Immature natural killer cell (primary cell): ENCODE results near the gene ZNF273. TPM values are rescaled to one million over a fixed set of nuclear protein-coding genes. Genes with fewer than 3 reads are reported as not detected.
"Not testable (repeated sequence)": the region's sequence is repeated elsewhere in the genome, so short reads cannot be mapped to it uniquely, and the experiment has no call there.

Source experiments
- DNase-seq, 3 donors: peaks; one replicate each; pipeline ENCODE4 v3.0.0; 2022; ENCODE audit warnings: mixed read lengths in 1 of 3
- H3K27ac Mint-ChIP-seq, 6 donors: one replicate each; pipeline ENCODE4 v1.8.0; 2020; ENCODE audit warnings: mixed read lengths in 6 of 6, mild to moderate bottlenecking in 5 of 6, inconsistent platforms in 4 of 6, moderate library complexity in 3 of 6
- H3K27me3 Mint-ChIP-seq, 3 donors: one replicate each; pipeline ENCODE4 v1.8.0; 2020 to 2021; ENCODE audit warnings: low read depth in 3 of 3, mild to moderate bottlenecking in 3 of 3, mixed read lengths in 3 of 3, moderate library complexity in 3 of 3, inconsistent platforms in 1 of 3
- H3K36me3 Mint-ChIP-seq, 3 donors: one replicate each; pipeline ENCODE4 v1.8.0; 2020; ENCODE audit warnings: mixed read lengths in 3 of 3, inconsistent platforms in 2 of 3, mild to moderate bottlenecking in 2 of 3
- H3K4me1 Mint-ChIP-seq, 2 donors: one replicate each; pipeline ENCODE4 v1.8.0; 2020; ENCODE audit warnings: inconsistent platforms in 2 of 2, mild to moderate bottlenecking in 2 of 2, mixed read lengths in 2 of 2, moderate library complexity in 1 of 2
- H3K4me3 Mint-ChIP-seq, 5 donors: one replicate each; pipeline ENCODE4 v1.8.0; 2020; ENCODE audit warnings: mild to moderate bottlenecking in 5 of 5, mixed read lengths in 5 of 5, inconsistent platforms in 3 of 5, moderate library complexity in 3 of 5
- H3K9me3 Mint-ChIP-seq, 6 donors: one replicate each; pipeline ENCODE4 v1.8.0; 2020; ENCODE audit warnings: mild to moderate bottlenecking in 6 of 6, mixed read lengths in 6 of 6, inconsistent platforms in 4 of 6, moderate library complexity in 3 of 6
- polyA plus RNA-seq, 3 donors: library from polyadenylated mRNA; unstranded; fragments of 300-500 nt; fragmentation: Illumina TruSeq; gene quantifications; one replicate each; pipeline ENCODE4 v1.2.3, GENCODE V29; 2021

The ZNF273 gene
- 1 to 10 TPM; 1.8 to 3.2 (median 2.1) TPM for polyA plus RNA-seq

DNA sequence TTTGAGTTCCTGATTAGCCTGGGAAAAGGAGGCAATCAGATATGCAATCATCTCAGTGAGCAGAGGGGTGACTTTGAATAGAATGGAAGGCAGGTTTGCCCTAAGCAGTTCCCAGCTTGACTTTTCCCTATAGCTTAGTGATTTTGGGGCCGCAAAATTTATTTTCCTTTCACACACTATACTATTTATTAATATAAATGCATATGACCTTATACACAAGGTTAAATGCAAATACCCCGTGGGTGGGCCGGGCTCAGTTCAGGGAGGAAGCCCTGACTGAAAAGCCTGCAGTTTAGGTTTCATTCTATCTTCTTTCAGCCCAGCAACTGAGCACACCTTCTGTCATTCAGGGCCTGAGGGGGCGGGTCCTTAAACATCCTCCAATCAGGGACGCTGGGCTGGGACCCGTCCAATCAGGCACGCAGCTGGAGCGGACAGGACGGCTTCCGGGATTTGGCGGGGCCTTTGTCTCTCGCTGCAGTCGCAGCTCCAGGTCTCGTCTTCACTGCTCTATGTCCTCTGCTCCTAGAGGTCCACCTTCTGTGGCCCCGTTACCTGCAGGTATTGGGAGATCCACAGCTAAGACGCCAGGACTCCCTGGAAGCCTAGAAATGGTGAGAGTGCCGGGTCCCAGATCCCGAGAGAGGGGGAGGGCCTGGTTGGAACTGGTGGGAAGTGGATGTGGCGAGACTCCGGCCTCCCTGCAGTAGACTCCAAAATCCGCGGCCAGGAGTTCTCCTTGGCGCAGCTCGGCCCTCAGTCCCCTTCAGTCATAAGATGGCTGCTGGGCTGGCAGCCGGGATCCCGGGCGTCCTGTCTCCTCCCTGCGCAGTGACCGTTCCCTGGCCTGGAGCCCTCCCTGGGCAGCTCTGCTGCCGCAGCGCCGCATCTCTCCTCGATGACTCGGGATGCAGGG lies at the start of gene ZNF273:
Gene ZNF273 (plus strand): TSS at position 468 of the 916 bp plus-strand sequence. CDS start 45 bp downstream, at position 513.
- Mint-ChIP-seq H3K27me3 (peaks cover 0 to 3% (median 2%) of the 10 kb centered on the region in 3 donors), H3K27ac (peak within 1 kb of the TSS; percentile 85 to 95 (median 92)), H3K4me3 (peak within 1 kb of the TSS; percentile 96 to 98 (median 97)), H3K36me3 (no peaks in the 10 kb centered on the region), H3K9me3 (no peaks in the 10 kb centered on the region), H3K4me1 (peaks cover 33 to 57% of the 10 kb centered on the region in 2 donors)
- DNase-seq = peak; percentile 85 to 90 (median 88)

DNA sequence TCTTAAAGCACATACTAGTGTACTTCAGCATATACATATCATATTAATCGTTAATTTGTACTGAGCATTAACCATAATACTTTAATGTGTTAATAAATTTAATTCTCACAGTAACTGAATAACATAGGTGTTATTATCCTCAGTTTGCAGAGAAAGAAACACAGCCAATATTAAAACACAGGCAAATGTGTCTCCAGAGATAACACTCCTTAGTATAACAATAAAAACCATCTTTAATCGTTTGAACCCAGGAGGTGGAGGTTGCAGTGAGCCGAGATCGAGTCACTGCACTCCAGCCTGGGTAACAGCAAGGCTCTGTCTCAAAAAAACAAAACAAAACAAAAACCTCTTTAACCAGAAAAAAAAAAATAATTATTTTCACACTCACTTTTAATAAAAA lies 49.4 kb upstream of the ZNF273 start:
- Mint-ChIP-seq H3K4me1 (no peaks in the 10 kb centered on the region), H3K9me3 (peaks cover 0 to 18% (median 6%) of the 10 kb centered on the region in 6 donors), H3K36me3 (peaks cover 4 to 16% (median 4%) of the 10 kb centered on the region in 3 donors), H3K27me3 (no peaks in the 10 kb centered on the region), H3K27ac (no peak overlapping the region), H3K4me3 (no peak overlapping the region)
- DNase-seq = no peak

DNA sequence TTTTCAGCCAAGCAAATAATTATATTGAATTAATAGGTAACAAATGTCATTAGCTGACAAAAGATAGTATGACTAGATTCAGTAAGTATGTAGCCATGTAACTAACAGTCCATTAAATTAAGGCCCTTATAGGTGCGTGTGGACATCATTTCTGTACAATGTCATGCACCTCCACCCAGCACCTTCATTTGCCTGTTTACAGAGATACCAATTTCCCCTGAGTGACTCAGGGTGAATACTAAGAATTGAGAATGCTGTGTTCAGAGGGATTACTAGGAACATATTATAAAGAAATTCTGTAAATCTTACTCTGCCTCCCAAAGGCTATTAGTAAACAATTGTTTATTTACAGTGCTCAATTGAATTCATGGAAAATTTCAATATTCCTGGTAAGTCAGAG lies 48.1 kb upstream of the ZNF273 start:
- no peak overlapping the region for H3K4me3 Mint-ChIP-seq
- peaks cover 4 to 16% (median 4%) of the 10 kb centered on the region in 3 donors for H3K36me3 Mint-ChIP-seq
- no peak for DNase-seq
- no peaks in the 10 kb centered on the region for H3K27me3 Mint-ChIP-seq
- no peak overlapping the region for H3K27ac Mint-ChIP-seq
- H3K9me3 Mint-ChIP-seq = peaks cover 0 to 12% (median under 1%) of the 10 kb centered on the region in 6 donors
- H3K4me1 Mint-ChIP-seq = no peaks in the 10 kb centered on the region

DNA sequence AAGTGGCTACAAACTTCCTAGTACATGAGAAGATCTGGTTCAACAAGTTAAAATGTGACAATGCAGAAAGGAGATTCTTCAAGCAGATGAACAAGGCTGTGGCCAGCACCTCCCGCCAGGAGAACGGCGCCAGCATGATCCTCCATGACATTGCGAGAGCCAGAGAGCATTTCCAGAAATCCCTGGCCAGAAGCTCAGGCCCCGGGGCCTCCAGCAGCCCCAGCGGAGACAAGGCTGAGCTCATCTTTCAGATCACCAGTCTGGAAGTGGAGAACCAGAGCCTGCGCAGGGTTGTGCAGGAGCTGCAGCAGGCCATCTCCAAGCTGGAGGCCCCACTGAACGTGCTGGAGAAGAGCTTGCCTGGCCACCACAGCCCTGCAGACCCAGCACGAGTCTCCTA lies 40.1 kb upstream of the ZNF273 start:
- DNase-seq = no peak
- H3K27ac Mint-ChIP-seq = no peak overlapping the region
- no peaks in the 10 kb centered on the region for H3K4me1 Mint-ChIP-seq
- H3K27me3 Mint-ChIP-seq = peaks cover 0 to 7% (median 0%) of the 10 kb centered on the region in 3 donors
- peaks cover 0 to 7% (median 0%) of the 10 kb centered on the region in 3 donors for H3K36me3 Mint-ChIP-seq
- peaks cover 0 to 17% (median under 1%) of the 10 kb centered on the region in 6 donors for H3K9me3 Mint-ChIP-seq
- no peak overlapping the region for H3K4me3 Mint-ChIP-seq

DNA sequence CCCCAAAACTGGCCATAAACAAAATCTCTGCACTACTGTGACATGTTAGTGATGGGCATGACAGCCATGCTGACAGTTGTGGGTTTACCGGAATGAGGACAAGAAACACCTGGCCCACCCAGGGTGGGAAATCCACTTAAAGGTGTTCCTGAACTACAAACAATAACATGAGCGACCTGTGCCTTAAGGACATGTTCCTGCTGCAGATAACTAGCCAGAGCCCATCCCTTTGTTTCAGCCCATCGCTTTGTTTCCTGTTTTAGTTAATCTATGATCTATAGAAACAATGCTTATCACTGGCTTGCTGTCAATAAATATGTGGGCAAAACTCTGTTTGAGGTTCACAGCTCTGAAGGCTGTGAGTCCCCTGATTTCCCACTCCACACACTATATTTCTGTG lies 39.5 kb upstream of the ZNF273 start:
- not testable (repeated sequence) for DNase-seq, H3K27ac Mint-ChIP-seq, H3K36me3 Mint-ChIP-seq, H3K4me3 Mint-ChIP-seq, H3K4me1 Mint-ChIP-seq, H3K27me3 Mint-ChIP-seq
- H3K9me3 Mint-ChIP-seq = peaks cover 0 to 17% (median under 1%) of the 10 kb centered on the region in 6 donors

DNA sequence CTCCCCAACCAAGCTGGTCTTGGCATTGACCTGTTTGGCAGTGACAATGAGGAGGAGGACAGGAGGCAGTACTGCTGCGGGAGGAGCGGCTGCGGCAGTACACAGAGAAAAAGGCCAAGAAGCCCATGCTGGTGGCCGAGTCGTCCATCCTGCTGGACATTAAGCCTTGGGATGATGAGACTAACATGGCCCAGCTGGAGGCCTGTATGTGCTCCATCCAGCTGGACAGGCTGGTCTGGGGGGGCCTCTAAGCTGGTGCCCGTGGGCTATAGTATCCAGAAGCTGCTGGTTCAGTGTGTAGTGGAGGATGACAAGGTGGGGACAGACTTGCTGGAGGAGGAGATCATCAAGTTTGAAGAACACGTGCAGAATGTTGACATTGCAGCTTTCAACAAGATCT lies 39.1 kb upstream of the ZNF273 start:
- no peaks in the 10 kb centered on the region for H3K4me1 Mint-ChIP-seq
- DNase-seq = no peak
- H3K27ac Mint-ChIP-seq = no peak overlapping the region
- no peaks in the 10 kb centered on the region for H3K36me3 Mint-ChIP-seq
- H3K4me3 Mint-ChIP-seq = no peak overlapping the region
- H3K9me3 Mint-ChIP-seq = peaks cover 0 to 17% (median under 1%) of the 10 kb centered on the region in 6 donors
- peaks cover 0 to 7% (median 0%) of the 10 kb centered on the region in 3 donors for H3K27me3 Mint-ChIP-seq

DNA sequence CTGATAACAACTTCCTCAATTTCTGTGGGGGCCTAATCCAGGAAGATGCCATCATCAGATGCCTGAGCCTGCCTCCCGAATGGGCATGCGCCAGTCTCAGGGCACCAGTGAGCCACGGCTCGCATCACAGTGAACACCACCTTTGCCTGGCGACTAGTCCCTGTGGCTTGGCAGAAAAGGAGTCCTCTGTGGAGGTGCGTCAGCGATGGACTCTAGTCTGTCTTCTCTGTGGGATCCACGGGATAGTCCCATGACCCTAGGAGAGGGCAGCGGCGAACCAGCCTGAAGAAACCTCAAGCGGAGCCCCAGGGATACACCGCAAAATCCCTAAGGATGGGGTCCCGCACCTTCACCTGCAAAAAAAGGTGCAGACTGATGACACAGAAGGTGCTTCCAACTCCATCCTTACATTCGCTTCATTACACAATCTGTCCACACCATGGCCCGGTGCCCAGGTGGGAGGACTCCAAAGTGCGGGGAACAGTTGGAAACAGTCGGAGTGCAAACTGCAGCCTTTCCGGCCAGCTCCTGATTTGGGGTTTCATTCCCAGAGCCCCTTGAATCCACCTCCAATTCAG lies 35.1 kb upstream of the ZNF273 start:
- Mint-ChIP-seq H3K4me3 (no peak overlapping the region), H3K36me3 (no peaks in the 10 kb centered on the region), H3K4me1 (no peaks in the 10 kb centered on the region), H3K27ac (no peak overlapping the region), H3K9me3 (peaks cover 0 to 17% (median 2%) of the 10 kb centered on the region in 6 donors), H3K27me3 (peaks cover 0 to 5% (median 1%) of the 10 kb centered on the region in 3 donors)
- DNase-seq = no peak

DNA sequence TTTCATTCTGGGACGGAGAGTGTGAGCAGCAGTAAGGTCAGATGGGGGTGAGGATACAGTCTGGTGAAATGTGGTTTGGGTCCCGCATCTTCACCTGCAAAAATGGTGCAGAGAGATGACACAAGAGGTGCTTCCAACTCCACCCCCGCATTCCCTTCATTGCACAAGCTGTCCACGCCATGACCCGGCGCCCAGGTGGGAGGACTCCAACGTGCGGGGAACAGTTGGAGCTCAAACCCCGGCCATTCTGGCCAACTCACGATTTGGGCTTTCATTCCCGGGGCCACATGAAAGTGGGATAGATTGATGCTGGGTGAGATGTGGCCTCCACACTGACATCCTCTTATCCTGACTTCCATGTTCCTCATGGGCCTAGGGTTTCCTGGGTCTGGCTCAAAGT lies 34.6 kb upstream of the ZNF273 start:
- Mint-ChIP-seq H3K36me3 (no peaks in the 10 kb centered on the region), H3K27me3 (peaks cover 0 to 5% (median 4%) of the 10 kb centered on the region in 3 donors), H3K27ac (no peak overlapping the region), H3K4me1 (no peaks in the 10 kb centered on the region), H3K4me3 (no peak overlapping the region), H3K9me3 (peaks cover 0 to 18% (median 2%) of the 10 kb centered on the region in 6 donors)
- DNase-seq = no peak

DNA sequence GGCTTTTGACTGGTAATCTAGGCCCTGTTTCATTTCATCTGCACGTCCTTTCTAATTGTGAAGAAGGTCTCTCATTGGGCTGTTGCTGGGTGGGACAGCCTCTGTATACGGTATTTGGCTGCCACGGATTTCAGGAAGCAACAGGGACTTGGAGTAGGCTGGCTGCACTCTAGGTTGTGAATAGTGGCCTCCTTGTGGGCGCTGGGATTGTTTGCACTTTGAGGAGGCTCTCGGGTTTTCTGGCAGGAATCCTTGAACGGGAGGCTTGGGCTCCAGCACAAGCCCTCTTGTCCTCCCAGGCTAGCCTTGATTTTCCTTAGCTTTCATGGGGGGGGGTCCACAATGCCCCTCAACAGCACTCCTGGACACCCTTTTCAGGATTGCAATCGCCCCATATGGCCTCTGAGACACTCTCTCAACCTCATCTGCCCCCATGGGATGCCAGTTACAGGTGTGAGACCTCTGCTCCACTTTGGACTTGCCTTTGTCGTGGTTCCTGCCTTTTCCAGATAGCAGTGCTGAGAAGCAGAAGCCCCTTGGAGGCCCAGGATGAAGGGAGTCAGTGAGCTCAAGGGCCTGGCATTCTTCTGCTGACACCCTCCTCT lies 33.9 kb upstream of the ZNF273 start:
- no peak for DNase-seq
- no peaks in the 10 kb centered on the region for H3K36me3 Mint-ChIP-seq
- H3K4me3 Mint-ChIP-seq = no peak overlapping the region
- H3K4me1 Mint-ChIP-seq = no peaks in the 10 kb centered on the region
- H3K9me3 Mint-ChIP-seq = peaks cover 0 to 15% (median 3%) of the 10 kb centered on the region in 6 donors
- H3K27ac Mint-ChIP-seq = no peak overlapping the region
- H3K27me3 Mint-ChIP-seq = peaks cover 1 to 6% (median 5%) of the 10 kb centered on the region in 3 donors

DNA sequence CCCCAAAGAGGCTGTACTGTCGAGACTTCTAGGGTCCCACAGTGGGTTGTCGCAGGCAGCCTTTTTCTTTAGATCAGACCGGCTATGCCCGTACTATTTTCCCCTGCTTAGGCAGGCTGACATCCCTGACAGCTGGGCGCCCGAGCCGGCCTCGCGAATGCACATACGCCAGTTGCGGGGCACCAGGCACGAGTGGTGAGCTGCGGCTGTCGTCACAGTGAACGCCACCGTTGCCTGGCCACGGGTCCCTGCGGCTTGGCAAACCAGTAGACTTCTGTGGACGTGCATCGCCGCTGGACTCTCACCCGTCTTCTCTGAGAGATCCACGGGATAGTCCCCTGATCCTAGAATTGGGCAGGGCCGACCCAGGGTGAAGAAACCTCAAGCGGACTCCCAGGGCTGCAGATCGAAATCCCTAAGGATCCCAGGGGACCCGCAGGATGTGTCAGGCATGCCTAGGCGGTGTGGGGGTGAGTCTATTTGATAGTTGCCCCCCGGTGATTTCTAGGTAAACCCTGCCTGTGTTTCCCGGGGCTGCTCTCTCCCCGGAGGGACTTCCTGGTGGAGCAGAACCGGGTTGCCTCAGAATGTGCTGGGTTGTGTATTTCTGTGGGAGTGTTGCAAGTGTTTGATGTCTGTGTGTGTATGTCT lies 33.0 kb upstream of the ZNF273 start:
- Mint-ChIP-seq H3K4me3 (no peak overlapping the region), H3K9me3 (peaks cover 0 to 13% (median 3%) of the 10 kb centered on the region in 6 donors), H3K27me3 (peaks cover 1 to 7% (median 6%) of the 10 kb centered on the region in 3 donors), H3K4me1 (no peaks in the 10 kb centered on the region), H3K36me3 (no peaks in the 10 kb centered on the region), H3K27ac (no peak overlapping the region)
- DNase-seq = no peak

DNA sequence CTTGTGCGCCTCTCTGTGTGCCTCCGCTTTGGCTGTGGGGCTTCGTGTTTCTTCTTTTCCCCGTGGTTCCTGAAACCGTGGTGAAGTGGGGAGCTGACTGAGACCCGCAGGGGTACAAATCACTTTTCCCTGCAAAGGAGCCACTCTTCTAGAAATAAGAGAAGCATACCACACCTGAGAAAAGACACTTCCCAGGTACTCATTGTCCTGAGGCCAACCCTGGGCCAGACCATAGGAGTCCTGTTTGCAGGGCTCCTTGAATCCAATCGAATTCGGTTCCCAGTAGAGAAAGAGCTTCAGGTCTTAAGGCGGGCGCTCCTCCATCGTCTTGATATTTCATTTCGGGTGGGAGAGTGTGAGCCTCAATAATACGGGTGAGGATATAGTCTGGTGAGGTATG lies 32.4 kb upstream of the ZNF273 start:
- peaks cover 1 to 8% (median 6%) of the 10 kb centered on the region in 3 donors for H3K27me3 Mint-ChIP-seq
- no peak overlapping the region for H3K4me3 Mint-ChIP-seq
- no peaks in the 10 kb centered on the region for H3K4me1 Mint-ChIP-seq
- no peaks in the 10 kb centered on the region for H3K36me3 Mint-ChIP-seq
- no peak overlapping the region for H3K27ac Mint-ChIP-seq
- DNase-seq = no peak
- H3K9me3 Mint-ChIP-seq = peaks cover 0 to 13% (median 3%) of the 10 kb centered on the region in 6 donors

DNA sequence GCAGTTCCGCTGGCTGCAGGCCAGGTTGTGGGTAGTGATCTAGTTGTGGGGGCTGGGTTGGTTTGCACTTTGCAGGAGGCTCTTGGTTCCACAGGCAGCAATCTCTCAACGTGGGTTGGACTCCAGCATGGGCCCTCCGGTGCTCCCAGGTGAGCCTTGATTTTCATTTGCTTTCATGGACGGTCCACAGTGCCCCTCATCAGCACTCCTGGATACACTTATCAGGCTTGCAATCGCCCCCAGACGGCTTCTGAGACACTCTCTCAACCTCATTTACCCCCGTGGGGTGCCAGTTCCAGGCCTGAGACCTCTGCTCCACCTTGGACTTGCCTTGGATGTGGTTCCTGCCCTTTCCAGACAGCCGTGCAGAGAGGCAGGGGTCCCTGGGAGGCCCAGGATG lies 31.3 kb upstream of the ZNF273 start:
- Mint-ChIP-seq H3K27ac (no peak overlapping the region), H3K9me3 (peaks cover 0 to 6% (median 2%) of the 10 kb centered on the region in 6 donors), H3K36me3 (no peaks in the 10 kb centered on the region), H3K27me3 (peaks cover 1 to 8% (median 7%) of the 10 kb centered on the region in 3 donors), H3K4me3 (no peak overlapping the region), H3K4me1 (no peaks in the 10 kb centered on the region)
- no peak for DNase-seq

DNA sequence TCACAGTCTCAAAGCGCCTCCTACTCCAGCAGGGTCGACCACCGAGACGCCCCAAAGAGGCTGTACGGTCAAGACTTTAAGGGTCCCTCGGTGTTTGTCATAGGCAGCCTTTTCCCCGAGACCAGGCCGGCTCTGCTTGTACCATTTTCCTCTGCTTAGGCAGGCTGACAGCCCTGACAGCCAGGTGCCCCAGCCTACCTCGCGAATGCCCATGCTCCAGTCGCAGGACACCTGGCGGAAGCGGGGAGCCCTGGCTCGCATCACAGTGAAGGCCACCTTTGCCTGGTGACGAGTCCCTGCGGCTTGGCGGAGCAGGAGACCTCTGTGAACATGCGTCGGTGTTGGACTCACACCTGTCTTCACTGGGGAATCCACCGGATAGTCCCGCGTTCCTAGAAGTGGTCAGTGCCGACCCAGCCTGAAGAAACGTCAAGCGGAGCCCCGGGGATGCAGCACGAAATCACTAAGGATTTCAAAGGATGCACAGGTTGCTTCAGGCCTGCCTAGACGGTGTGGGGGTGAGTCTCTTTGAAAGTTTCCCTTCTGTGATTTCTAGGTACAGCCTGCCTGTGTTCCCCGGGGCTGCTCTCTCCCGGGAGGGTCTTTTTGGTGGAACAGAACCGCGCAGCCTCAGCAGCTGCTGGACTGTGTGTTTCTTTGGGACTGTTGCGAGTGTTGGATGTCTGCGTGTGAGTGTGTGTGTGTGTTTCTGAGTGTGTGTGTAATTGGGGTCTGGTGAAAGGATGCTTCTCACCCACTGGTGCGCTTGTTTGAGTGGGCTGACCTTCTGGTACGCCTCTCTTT lies 30.5 kb upstream of the ZNF273 start:
- H3K4me3 Mint-ChIP-seq = no peak overlapping the region
- H3K27me3 Mint-ChIP-seq = peaks cover 1 to 9% (median 7%) of the 10 kb centered on the region in 3 donors
- no peak overlapping the region for H3K27ac Mint-ChIP-seq
- H3K36me3 Mint-ChIP-seq = no peaks in the 10 kb centered on the region
- peaks cover 4 to 5% of the 10 kb centered on the region in 2 donors for H3K4me1 Mint-ChIP-seq
- H3K9me3 Mint-ChIP-seq = peaks cover 0 to 6% (median 2%) of the 10 kb centered on the region in 6 donors
- DNase-seq = no peak
